Upper lobe of right lung (tissue), 1 donor: ENCODE data around the gene TNPO1. TPM values are rescaled to one million over a fixed set of nuclear protein-coding genes. Genes with fewer than 3 reads are reported as not detected.

Experiments
- ATAC-seq: fragments of 200-7000 bp; cut with Tn5 transposase; one replicate; pipeline ENCODE4 v1.9.1; 2020; ENCODE audit warnings: mild to moderate bottlenecking, moderate library complexity
- DNase-seq: peaks from one replicate; pipeline ENCODE4 v3.0.0-alpha.2; 2020
- H3K27ac ChIP-seq: fragments of 200-600 bp; one replicate; pipeline ENCODE4 v1.8.0; 2022
- H3K27me3 ChIP-seq: fragments of 200-600 bp; one replicate; pipeline ENCODE4 v1.8.0; 2022; ENCODE audit warnings: mild to moderate bottlenecking
- H3K36me3 ChIP-seq: fragments of 200-600 bp; one replicate; pipeline ENCODE4 v1.8.0; 2022
- H3K4me1 ChIP-seq: fragments of 200-600 bp; one replicate; pipeline ENCODE4 v1.8.0; 2022
- H3K4me3 ChIP-seq: fragments of 200-600 bp; one replicate; pipeline ENCODE4 v1.8.0; 2022; ENCODE audit warnings: mild to moderate bottlenecking
- H3K9me3 ChIP-seq: fragments of 200-600 bp; one replicate; pipeline ENCODE4 v1.8.0; 2022
- CTCF ChIP-seq: fragments of 200-600 bp; IDR thresholded peaks from one replicate; pipeline ENCODE4 v1.8.0; 2022; ENCODE audit warnings: antibody characterized with exemption
- intact Hi-C: fragments of 100-400 bp; cut with DNase I; formaldehyde crosslinking; loops from one replicate; pipeline ENCODE4 v1.11.0; 2022
- microRNA-seq: library from miRNA; unstranded; fragments of <30 nt; microRNA quantifications from one replicate; pipeline ENCODE4 v1.2.0, GENCODE V29; 2020; ENCODE audit warnings: borderline microRNAs expressed
- total RNA-seq: library from RNA; stranded (reverse); fragmentation: NEBNext Ultra II Directional; extraction: Animal tissue kit (Norgen Biotek cat#: 25700); gene quantifications from one replicate; pipeline ENCODE4 v1.2.1, GENCODE V29; 2021
- donor health status: DM: no; HTN: yes; CAD: no; lungs with severe emphysema.

Gene TNPO1
- total RNA-seq, 1 donor from 2014 or later = 106 TPM

- no peak for TF ChIP-seq CTCF
- Histone ChIP-seq H3K9me3 (no peaks in the 10 kb centered on the region), H3K4me1 (peaks cover 27% of the 10 kb centered on the region), H3K36me3 (no peaks in the 10 kb centered on the region), H3K4me3 (peak overlapping the region; percentile 64), H3K27me3 (no peaks in the 10 kb centered on the region), H3K27ac (peak overlapping the region; percentile 97)
- DNase-seq = peak; percentile 83
- peak; percentile 46 for ATAC-seq
- intact Hi-C loops = no loop called here
Observed at GRCh38 chr5:72956324-72957140, 140.1 kb downstream of the TNPO1 start.

GRCh38 chr5:72957337-72957736 lies 140.9 kb downstream of the TNPO1 start:
- Histone ChIP-seq H3K27me3 (no peaks in the 10 kb centered on the region), H3K4me1 (peaks cover 27% of the 10 kb centered on the region), H3K27ac (peak overlapping the region; percentile 97), H3K4me3 (peak overlapping the region; percentile 64), H3K36me3 (no peaks in the 10 kb centered on the region), H3K9me3 (no peaks in the 10 kb centered on the region)
- intact Hi-C loops = no loop called here
- DNase-seq (no peak), ATAC-seq (no peak)
- TF ChIP-seq CTCF = no peak

GRCh38 chr5:72959257-72959656 lies 142.8 kb downstream of the TNPO1 start:
- ATAC-seq (no peak), DNase-seq (no peak)
- intact Hi-C loops = no loop called here
- H3K27me3 ChIP-seq = no peaks in the 10 kb centered on the region
- no peak for TF ChIP-seq CTCF
- no peaks in the 10 kb centered on the region for H3K36me3 ChIP-seq
- H3K9me3 ChIP-seq = no peaks in the 10 kb centered on the region
- peaks cover 19% of the 10 kb centered on the region for H3K4me1 ChIP-seq
- no peak overlapping the region for H3K4me3 ChIP-seq
- no peak overlapping the region for H3K27ac ChIP-seq

Small RNA genes lying within 50 kb of the gene (microRNA-seq; reads per million reads assigned to microRNA genes)
- not detected for gene MIR4804

Other genes with a start within 250 kb of the TNPO1 start
- 83.9 TPM for gene FCHO2, start 139.4 kb downstream of the TNPO1 start, total RNA-seq